ENCODE measurements around the gene PAQR4. TPM values are rescaled to one million over a fixed set of nuclear protein-coding genes. Genes with fewer than 3 reads are reported as not detected.

Gene PAQR4
- total RNA-seq, 2 donors from 2014 or later, result 5.8 to 10.1 TPM

DNA sequence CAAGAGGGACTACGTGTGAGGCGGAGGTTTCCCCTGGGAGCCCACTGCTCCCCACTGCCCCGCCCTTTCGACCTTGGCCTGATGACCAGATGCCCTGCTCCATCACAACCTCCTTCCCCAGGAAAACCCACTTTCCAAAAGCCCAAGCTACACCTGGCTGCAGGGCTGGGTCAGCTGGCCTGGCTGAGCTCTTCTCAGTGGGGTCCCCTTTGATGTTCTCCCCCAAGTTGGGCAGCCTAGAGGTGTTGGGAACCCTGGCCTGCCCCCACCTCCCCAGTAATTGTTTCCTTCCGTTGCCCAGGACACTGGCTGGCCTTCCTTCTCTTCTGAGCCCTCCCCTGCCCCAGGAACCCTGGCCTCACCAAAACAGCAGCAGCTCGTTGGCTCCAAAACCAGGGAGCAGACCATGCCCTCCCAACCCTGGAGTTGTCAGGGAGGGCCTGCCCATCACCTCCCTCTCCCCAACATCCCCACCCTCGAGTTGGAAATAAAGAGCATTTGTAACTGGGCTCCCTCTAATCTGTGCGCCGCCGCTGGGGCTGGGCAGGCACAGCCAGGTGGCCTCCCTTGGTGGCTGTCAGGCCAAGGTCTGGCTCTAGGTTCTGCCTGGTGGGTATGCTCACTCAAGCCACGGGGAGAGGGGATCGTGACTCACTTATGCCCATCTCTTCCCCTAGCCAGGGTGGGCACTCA is 45.0 kb downstream of the PAQR4 start:
- DNase-seq, result no peak
- ATAC-seq, result no peak
- intact Hi-C loops (cut with DNase I), result no loop called here

DNA sequence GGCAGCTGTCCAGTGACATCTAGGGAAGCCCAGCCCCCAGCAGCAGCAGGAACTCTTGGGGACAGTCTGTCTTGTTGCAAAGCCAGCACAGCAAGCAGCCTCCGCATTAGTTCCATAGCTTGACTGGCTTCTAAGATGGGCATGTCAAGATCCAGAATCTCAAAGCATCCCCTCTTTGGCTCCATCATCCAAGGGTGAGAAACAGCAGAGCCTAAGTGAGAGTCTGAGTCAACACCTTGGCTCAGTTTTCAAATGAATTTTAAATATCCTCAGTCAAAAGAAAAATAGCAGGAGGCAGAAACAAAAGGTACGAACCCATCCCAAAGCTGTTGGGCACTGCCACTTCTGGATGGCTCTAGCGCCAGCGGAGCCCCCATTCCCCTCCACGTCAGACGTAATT is 45.8 kb downstream of the PAQR4 start:
- no peak for ATAC-seq
- DNase-seq, result no peak
- intact Hi-C loops (cut with DNase I), result no loop called here

DNA sequence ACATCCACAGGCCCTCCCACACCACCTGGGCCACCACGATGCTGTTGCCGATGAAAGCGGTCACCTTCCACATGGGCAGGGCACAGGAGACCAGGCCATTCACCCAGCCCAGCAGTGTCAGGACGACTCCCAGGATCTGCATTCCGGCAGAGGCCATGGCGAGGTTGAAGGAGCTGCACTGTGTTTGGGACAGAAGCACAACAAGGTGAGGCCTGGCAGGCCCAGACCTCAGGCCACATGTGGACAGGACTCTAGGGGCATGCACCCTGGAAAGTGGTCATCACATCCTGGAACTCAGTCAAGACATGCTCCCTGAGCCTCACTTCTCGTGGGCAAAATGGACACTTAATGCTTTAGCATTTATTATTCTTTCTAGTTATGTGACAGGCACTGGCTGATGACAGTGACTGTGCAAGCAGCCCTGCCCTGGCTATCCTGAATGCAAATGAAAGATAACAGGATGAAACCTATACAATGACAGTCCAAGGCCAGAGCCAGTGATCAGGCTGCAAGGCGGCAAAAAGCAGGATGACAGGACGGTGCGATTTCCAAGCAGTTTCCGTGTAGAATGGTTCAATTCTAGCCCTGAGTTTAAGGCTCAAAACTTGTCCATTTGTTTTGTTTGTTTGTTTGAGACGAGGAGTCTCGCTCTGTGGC is 46.8 kb downstream of the PAQR4 start:
- ATAC-seq (no peak), DNase-seq (no peak)
- intact Hi-C loops (cut with DNase I), result no loop called here

DNA sequence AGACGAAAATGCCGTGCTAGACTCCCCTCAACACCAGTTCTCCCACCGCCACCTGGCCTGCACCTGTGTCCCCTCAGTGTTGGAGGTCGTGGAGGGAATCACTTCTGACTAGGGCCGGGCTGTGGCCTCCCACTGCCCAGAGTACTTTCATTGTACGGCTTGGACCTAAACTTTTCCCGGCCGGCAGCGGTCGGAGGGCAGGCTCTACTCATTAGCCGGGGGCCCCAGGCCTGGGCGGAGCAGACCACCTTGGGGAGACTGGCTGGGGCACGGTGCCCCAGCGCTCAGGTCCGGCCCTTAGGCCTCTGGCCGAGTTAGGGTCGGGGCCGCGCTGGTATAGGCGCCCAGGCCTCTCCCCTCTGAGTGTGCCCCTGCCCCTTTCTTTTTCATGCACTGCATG is 48.2 kb downstream of the PAQR4 start:
- DNase-seq, result no peak
- ATAC-seq, result no peak
- intact Hi-C loops (cut with DNase I), result no loop called here

DNA sequence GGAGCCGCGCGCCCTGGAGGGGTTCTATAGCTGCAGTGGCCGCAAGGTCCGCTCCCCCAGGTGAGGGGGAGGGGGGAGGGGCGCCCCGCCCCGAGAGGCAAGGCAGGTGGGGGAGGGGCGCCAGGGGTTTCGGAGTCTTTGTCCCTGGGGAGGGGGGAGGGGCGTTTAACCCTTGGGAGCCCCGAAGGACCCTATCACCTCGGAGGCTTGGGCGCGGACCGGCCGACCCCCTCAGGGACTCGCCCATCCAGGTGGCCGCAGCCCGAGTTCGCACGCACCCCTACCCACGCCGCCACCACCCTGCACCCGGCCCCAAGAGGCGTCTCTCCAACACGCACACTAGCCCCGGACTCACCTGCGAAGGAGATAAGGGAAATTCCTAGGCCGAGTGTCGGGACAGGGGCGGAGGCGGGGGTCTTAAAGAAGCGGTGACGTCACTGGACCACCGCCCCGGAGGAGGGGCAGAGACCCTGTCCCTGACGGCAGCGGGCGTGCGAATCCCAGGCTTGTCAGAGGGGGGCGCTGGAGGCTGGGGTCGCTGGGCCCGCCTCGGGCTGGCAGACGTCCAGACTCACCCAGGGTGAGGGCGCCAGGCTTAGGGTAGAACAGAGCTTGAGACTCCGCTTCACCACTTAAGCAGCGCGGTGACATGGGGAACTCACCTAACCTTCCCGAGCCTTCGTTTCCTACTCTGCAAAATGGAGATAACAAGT is 48.8 kb downstream of the PAQR4 start, which contains the start of gene CLDN6:
TSS of gene CLDN6 (minus strand) at position 390 of the 713 bp plus-strand sequence. CDS start 2,162 bp downstream, outside the sequence.
- intact Hi-C loops (cut with DNase I), result no loop called here
- no peak for ATAC-seq

DNA sequence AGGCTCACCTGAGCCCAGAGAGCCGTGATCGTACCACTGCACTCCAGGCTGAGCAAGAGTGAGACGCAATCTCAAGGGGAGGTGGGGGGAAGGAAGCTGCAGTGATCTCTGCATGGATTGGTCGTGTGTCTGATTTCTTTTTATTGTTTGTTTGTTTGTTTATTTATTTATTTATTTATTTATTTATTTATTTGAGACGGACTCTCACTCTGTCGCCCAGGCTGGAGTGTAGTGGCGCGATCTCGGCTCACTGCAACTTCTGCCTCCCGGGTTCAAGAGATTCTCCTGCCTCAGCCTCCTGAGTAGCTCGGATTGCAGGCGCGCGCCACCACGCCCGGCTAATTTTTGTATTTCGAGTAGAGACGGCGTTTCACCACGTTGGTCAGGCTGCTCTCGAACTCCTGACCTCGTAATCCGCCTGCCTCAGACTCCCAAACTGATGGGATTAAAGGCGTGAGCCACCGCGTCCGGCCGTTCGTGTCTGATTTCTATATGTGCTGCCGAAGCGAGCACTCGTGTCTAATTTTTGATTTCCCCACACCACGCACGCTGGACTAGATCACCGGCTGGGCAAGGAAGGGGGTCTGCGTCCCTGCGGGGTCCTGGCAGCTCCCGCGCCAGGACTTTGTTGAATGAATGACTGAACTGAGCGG is 50.6 kb downstream of the PAQR4 start:
- intact Hi-C loops (cut with DNase I), result no loop called here
- ATAC-seq, result no peak
- no peak for DNase-seq

More for the DNA sequence above, 48.8 kb downstream of the PAQR4 start, which contains the start of gene CLDN6:
- DNase-seq, result no peak

DNA sequence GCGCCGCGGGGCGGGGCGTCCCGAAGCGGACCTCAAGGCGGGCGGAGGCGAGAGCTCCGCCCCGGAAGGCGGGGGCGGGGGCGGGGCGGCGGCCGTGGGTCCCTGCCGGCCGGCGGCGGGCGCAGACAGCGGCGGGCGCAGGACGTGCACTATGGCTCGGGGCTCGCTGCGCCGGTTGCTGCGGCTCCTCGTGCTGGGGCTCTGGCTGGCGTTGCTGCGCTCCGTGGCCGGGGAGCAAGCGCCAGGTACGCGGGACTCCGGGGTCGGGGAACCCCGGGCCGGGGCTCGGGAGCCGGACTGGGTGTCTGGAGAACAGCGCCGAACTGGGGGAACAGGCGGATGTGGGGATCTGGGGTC is 51.1 kb downstream of the PAQR4 start, which contains the start of gene TNFRSF12A:
TSS of gene TNFRSF12A (plus strand) at position 122 of the 357 bp plus-strand sequence. CDS start at position 152, 30 bp downstream.
- DNase-seq, result peak; percentile 84
- intact Hi-C loops (cut with DNase I), result no loop called here
- ATAC-seq, result peak; percentile 22 to 54

DNA sequence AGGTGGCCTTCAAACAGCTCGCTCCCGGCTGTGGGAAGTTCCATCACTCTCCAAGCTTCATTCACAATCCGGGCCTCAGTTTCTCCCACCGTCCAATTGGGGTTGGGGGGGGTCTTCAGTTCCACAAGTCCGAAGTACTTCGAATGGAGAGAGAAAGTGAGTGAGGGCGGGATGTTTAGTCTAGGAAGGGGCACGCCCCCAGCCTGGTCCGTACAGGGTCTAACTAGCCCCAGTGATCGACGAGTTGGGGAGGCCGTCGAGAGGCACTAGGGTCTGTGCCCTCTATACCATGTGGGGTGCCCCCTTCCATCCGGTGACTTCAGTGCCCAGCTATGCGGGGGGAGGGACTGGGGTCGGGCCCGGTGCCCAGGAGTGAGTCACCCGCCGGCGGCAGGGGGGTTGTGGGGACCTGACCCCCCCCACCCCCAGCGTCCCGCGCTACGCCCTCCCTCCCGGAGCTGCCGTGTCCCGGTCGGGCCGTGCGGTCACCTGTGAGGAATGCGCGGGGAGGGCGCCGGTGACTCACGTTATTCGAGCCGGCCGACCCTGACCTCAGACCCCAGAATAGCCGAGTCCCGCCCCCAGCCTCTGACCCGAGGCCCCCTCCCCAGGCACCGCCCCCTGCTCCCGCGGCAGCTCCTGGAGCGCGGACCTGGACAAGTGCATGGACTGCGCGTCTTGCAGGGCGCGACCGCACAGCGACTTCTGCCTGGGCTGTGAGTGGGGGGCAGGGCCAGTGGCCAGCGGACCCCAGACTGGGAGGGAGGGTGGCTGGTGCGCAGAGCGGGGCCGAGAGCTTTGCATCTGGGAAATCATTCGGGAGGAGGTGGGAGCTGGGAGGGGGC is 51.7 kb downstream of the PAQR4 start:
- intact Hi-C loops (cut with DNase I), result no loop called here
- peak; percentile 81 for DNase-seq

DNA sequence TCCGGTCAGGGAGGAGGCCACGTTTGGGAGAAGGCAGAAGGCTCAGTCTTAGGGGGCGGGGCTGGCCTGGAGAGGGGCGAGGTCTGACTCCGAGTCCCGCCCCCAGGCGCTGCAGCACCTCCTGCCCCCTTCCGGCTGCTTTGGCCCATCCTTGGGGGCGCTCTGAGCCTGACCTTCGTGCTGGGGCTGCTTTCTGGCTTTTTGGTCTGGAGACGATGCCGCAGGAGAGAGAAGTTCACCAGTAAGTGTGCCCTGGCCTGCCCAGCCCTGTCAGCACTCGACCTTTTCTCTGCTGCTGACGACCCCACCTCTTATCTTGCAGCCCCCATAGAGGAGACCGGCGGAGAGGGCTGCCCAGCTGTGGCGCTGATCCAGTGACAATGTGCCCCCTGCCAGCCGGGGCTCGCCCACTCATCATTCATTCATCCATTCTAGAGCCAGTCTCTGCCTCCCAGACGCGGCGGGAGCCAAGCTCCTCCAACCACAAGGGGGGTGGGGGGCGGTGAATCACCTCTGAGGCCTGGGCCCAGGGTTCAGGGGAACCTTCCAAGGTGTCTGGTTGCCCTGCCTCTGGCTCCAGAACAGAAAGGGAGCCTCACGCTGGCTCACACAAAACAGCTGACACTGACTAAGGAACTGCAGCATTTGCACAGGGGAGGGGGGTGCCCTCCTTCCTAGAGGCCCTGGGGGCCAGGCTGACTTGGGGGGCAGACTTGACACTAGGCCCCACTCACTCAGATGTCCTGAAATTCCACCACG is 52.5 kb downstream of the PAQR4 start:
- intact Hi-C loops (cut with DNase I), result no loop called here
- ATAC-seq, result peak; percentile 45 to 56
- DNase-seq, result peak; percentile 88

More for the DNA sequence above, 51.7 kb downstream of the PAQR4 start:
- ATAC-seq, result peak; percentile 41 to 42

DNA sequence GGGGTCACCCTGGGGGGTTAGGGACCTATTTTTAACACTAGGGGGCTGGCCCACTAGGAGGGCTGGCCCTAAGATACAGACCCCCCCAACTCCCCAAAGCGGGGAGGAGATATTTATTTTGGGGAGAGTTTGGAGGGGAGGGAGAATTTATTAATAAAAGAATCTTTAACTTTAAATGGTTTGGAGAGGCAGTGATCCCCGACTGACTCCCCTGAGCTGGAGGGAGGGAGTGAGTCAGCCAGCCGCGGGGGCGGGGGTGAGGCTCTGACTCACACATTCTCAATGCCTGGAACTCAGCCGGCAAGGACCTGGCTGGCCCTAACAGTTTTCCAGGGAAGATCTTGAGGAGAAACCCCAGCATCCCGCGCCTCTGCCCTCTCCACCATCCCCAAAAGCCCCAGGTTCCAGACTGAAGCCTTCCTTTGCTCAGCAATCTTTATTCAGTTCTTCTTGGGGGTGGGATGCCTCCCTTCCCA is 53.1 kb downstream of the PAQR4 start:
- DNase-seq, result peak; percentile 93
- peak; percentile 34 to 54 for ATAC-seq
- intact Hi-C loops (cut with DNase I), result no loop called here

DNA sequence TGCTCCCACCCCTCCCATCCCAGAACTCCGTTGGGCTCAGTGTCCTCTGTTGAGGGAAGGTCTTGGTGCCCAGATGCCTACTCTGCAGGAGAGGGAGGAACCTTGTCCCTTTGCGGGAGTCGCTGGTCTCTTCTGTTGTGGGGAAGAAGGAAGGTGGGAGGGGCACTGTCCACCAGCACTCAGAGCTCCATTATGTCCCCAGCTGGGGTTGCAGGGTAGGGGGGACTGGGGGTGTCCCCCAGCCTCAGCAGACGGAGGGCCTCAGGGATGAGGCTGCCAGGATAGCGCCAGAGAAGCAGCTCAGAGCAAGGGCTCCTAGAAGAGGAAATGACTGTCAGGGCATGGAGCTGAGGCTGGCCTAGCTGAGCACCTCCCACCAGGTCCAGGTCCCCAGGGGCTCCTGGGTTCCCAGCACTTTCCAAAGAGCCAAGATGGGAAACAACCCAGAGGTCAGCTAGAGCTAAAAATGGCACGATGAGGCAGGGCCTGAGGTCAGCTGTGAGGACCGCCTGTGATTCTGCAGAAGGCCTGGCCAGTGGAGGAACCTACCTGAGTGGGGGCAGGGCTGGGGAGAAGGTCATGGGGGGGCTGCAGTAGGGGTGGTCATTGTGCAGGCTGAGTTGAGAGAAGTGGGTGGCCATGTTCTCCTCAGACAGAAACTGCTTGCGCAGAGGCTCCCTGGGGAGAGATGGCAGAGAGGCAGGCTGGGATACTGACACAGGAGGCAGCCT is 53.7 kb downstream of the PAQR4 start:
- intact Hi-C loops (cut with DNase I), result no loop called here
- DNase-seq, result no peak
- peak in 1 of 2 donors; percentile 1 for ATAC-seq

Other genes with a start within 250 kb of the PAQR4 start
- under 1 TPM; 0.44 to 0.65 TPM for gene PRSS27, start 249.1 kb upstream of the PAQR4 start, total RNA-seq
- gene SRRM2, start 216.7 kb upstream of the PAQR4 start, total RNA-seq, result 100 to 1,000 TPM; 266 to 321 TPM
- gene ELOB, start 192.1 kb upstream of the PAQR4 start, total RNA-seq, result 100 to 1,000 TPM; 262 to 270 TPM
- not detected for gene PRSS33, start 181.8 kb upstream of the PAQR4 start, total RNA-seq
- not detected for gene PRSS41, start 170.9 kb upstream of the PAQR4 start, total RNA-seq
- not detected for gene PRSS21, start 152.1 kb upstream of the PAQR4 start, total RNA-seq
- under 1 TPM in 1 of 2 donors, not detected in 1; 0.27 TPM for gene ZG16B, start 139.0 kb upstream of the PAQR4 start, total RNA-seq
- not detected for gene PRSS22, start 111.2 kb upstream of the PAQR4 start, total RNA-seq
- gene FLYWCH2, start 86.1 kb upstream of the PAQR4 start, total RNA-seq, result 10 to 100 TPM; 27.1 to 29.1 TPM
- gene FLYWCH1, start 57.4 kb upstream of the PAQR4 start, total RNA-seq, result 10 to 100 TPM; 31.4 to 35.1 TPM
- not detected for gene KREMEN2, start 5.1 kb upstream of the PAQR4 start, total RNA-seq
- gene PKMYT1, start 11.1 kb downstream of the PAQR4 start, total RNA-seq, result 1 to 10 TPM in 1 of 2 donors, under 1 TPM in 1; 0.97 to 2.9 TPM
- gene CLDN9, start 43.6 kb downstream of the PAQR4 start, total RNA-seq, result under 1 TPM; 0.24 TPM
- not detected for gene CLDN6, start 48.8 kb downstream of the PAQR4 start, total RNA-seq
- gene TNFRSF12A, start 51.0 kb downstream of the PAQR4 start, total RNA-seq, result 10 to 100 TPM; 24.3 to 72.4 TPM
- 10 to 100 TPM; 28.4 to 46.1 TPM for gene HCFC1R1, start 54.6 kb downstream of the PAQR4 start, total RNA-seq
- gene THOC6, start 54.7 kb downstream of the PAQR4 start, total RNA-seq, result 10 to 100 TPM; 11.8 to 18.2 TPM
- not detected for gene BICDL2, start 67.6 kb downstream of the PAQR4 start, total RNA-seq
- 1 to 10 TPM; 1.5 to 2.3 TPM for gene MMP25, start 77.2 kb downstream of the PAQR4 start, total RNA-seq
- 10 to 100 TPM; 51.7 to 64.0 TPM for gene IL32, start 96.3 kb downstream of the PAQR4 start, total RNA-seq
- not detected for gene ZSCAN10, start 129.9 kb downstream of the PAQR4 start, total RNA-seq
- 1 to 10 TPM; 7.0 to 7.2 TPM for gene ZNF205, start 143.2 kb downstream of the PAQR4 start, total RNA-seq
- 1 to 10 TPM; 6.5 to 6.7 TPM for gene ZNF213, start 165.7 kb downstream of the PAQR4 start, total RNA-seq
- not detected for gene OR1F1, start 218.9 kb downstream of the PAQR4 start, total RNA-seq